ENCODE data around the gene SLC4A5. TPM values are rescaled to one million over a fixed set of nuclear protein-coding genes. Genes with fewer than 3 reads are reported as not detected.
"Not testable (repeated sequence)": the region's sequence is repeated elsewhere in the genome, so short reads cannot be mapped to it uniquely, and the experiment has no call there.

SLC4A5 gene
- total RNA-seq, 2 donors from 2014 or later: 0.89 to 1.6 TPM

GRCh38 chr2:74372674-74373073 is 29.5 kb upstream of the SLC4A5 start:
- ATAC-seq: no peak
- H3K36me3 Mint-ChIP-seq: peaks cover 0 to 6% of the 10 kb centered on the region in 2 donors

GRCh38 chr2:74371421-74371820 is 28.2 kb upstream of the SLC4A5 start:
- no peak for DNase-seq (ENCODE audit: low spot score in 2 of 2)
- no peaks in the 10 kb centered on the region for H3K9me3 Mint-ChIP-seq
- H3K36me3 Mint-ChIP-seq: peaks cover 0 to 6% of the 10 kb centered on the region in 2 donors
- no peak for ATAC-seq
- H3K27ac Mint-ChIP-seq: no peak overlapping the region

More at GRCh38 chr2:74372674-74373073, 29.5 kb upstream of the SLC4A5 start:
- no peaks in the 10 kb centered on the region for H3K9me3 Mint-ChIP-seq
- no peak for DNase-seq (ENCODE audit: low spot score in 2 of 2)
- peak overlapping the region in 1 of 2 donors; percentile 57 for H3K27ac Mint-ChIP-seq

GRCh38 chr2:74369976-74370375 is 26.8 kb upstream of the SLC4A5 start:
- no peaks in the 10 kb centered on the region for H3K9me3 Mint-ChIP-seq
- ATAC-seq: no peak
- no peak for DNase-seq (ENCODE audit: low spot score in 2 of 2)
- H3K36me3 Mint-ChIP-seq: peaks cover 0 to 6% of the 10 kb centered on the region in 2 donors
- H3K27ac Mint-ChIP-seq: no peak overlapping the region

GRCh38 chr2:74368499-74368898 is 25.3 kb upstream of the SLC4A5 start:
- DNase-seq (ENCODE audit: low spot score in 2 of 2) (no peak), ATAC-seq (no peak)
- Mint-ChIP-seq H3K27ac (no peak overlapping the region), H3K9me3 (no peaks in the 10 kb centered on the region), H3K36me3 (peaks cover 0 to 6% of the 10 kb centered on the region in 2 donors)

GRCh38 chr2:74367789-74368188 is 24.6 kb upstream of the SLC4A5 start:
- no peak overlapping the region for H3K27ac Mint-ChIP-seq
- DNase-seq (ENCODE audit: low spot score in 2 of 2) (no peak), ATAC-seq (no peak)
- peaks cover 0 to 6% of the 10 kb centered on the region in 2 donors for H3K36me3 Mint-ChIP-seq
- no peaks in the 10 kb centered on the region for H3K9me3 Mint-ChIP-seq

GRCh38 chr2:74366036-74366435 is 22.8 kb upstream of the SLC4A5 start:
- DNase-seq (ENCODE audit: low spot score in 2 of 2) (no peak), ATAC-seq (no peak)
- no peaks in the 10 kb centered on the region for H3K9me3 Mint-ChIP-seq
- H3K27ac Mint-ChIP-seq: peak overlapping the region in 1 of 2 donors; percentile 62
- H3K36me3 Mint-ChIP-seq: peaks cover 0 to 4% of the 10 kb centered on the region in 2 donors

GRCh38 chr2:74364533-74365505 is 21.6 kb upstream of the SLC4A5 start:
- Mint-ChIP-seq H3K27ac (peak overlapping the region in 1 of 2 donors; percentile 93), H3K36me3 (no peaks in the 10 kb centered on the region)
- peak in 1 of 2 donors; percentile 24 for ATAC-seq

GRCh38 chr2:74361327-74361726 is 18.1 kb upstream of the SLC4A5 start:
- ATAC-seq: no peak
- no peak overlapping the region for H3K27ac Mint-ChIP-seq
- H3K36me3 Mint-ChIP-seq: no peaks in the 10 kb centered on the region
- no peaks in the 10 kb centered on the region for H3K9me3 Mint-ChIP-seq
- DNase-seq (ENCODE audit: low spot score in 2 of 2): no peak

More at GRCh38 chr2:74364533-74365505, 21.6 kb upstream of the SLC4A5 start:
- no peak for DNase-seq (ENCODE audit: low spot score in 2 of 2)
- no peaks in the 10 kb centered on the region for H3K9me3 Mint-ChIP-seq

GRCh38 chr2:74357627-74358026 is 14.4 kb upstream of the SLC4A5 start:
- ATAC-seq: no peak
- peak overlapping the region in 1 of 2 donors; percentile 62 for H3K27ac Mint-ChIP-seq
- H3K36me3 Mint-ChIP-seq: no peaks in the 10 kb centered on the region
- no peak for DNase-seq (ENCODE audit: low spot score in 2 of 2)
- no peaks in the 10 kb centered on the region for H3K9me3 Mint-ChIP-seq

- no peak overlapping the region for H3K27ac Mint-ChIP-seq
- DNase-seq (ENCODE audit: low spot score in 2 of 2) (no peak), ATAC-seq (no peak)
- no peaks in the 10 kb centered on the region for H3K9me3 Mint-ChIP-seq
- H3K36me3 Mint-ChIP-seq: no peaks in the 10 kb centered on the region
Observed at GRCh38 chr2:74349889-74350288, 6.7 kb upstream of the SLC4A5 start.

GRCh38 chr2:74347742-74348141 is 4.5 kb upstream of the SLC4A5 start:
- DNase-seq (ENCODE audit: low spot score in 2 of 2): no peak
- no peaks in the 10 kb centered on the region for H3K36me3 Mint-ChIP-seq
- H3K9me3 Mint-ChIP-seq: no peaks in the 10 kb centered on the region
- no peak for ATAC-seq
- peak overlapping the region in 1 of 2 donors; percentile 4 for H3K27ac Mint-ChIP-seq

- no peaks in the 10 kb centered on the region for H3K9me3 Mint-ChIP-seq
- ATAC-seq (no peak), DNase-seq (ENCODE audit: low spot score in 2 of 2) (no peak)
- no peaks in the 10 kb centered on the region for H3K36me3 Mint-ChIP-seq
- peak overlapping the region in 1 of 2 donors; percentile 4 for H3K27ac Mint-ChIP-seq
Observed at GRCh38 chr2:74347303-74347702, 4.1 kb upstream of the SLC4A5 start.

GRCh38 chr2:74345272-74345943 is 2.2 kb upstream of the SLC4A5 start:
- no peaks in the 10 kb centered on the region for H3K36me3 Mint-ChIP-seq
- DNase-seq (ENCODE audit: low spot score in 2 of 2) (no peak), ATAC-seq (no peak)
- no peaks in the 10 kb centered on the region for H3K9me3 Mint-ChIP-seq
- H3K27ac Mint-ChIP-seq: no peak overlapping the region

- H3K36me3 Mint-ChIP-seq; ATAC-seq; H3K9me3 Mint-ChIP-seq; DNase-seq (ENCODE audit: low spot score in 2 of 2): not testable (repeated sequence)
- H3K27ac Mint-ChIP-seq: peak overlapping the region in 1 of 2 donors; percentile 60
Observed at GRCh38 chr2:74336227-74336626, 7.0 kb downstream of the SLC4A5 start.

- DNase-seq (ENCODE audit: low spot score in 2 of 2) (peak; percentile 76 to 80), ATAC-seq (peak; percentile 76 to 89)
- Mint-ChIP-seq H3K36me3 (no peaks in the 10 kb centered on the region), H3K9me3 (no peaks in the 10 kb centered on the region), H3K27ac (no peak overlapping the region)
Observed at GRCh38 chr2:74334931-74335333, 8.3 kb downstream of the SLC4A5 start.

GRCh38 chr2:74333896-74334586 is 9.2 kb downstream of the SLC4A5 start:
- DNase-seq (ENCODE audit: low spot score in 2 of 2): no peak
- Mint-ChIP-seq H3K27ac (no peak overlapping the region), H3K36me3 (no peaks in the 10 kb centered on the region), H3K9me3 (no peaks in the 10 kb centered on the region)
- no peak for ATAC-seq

- DNase-seq (ENCODE audit: low spot score in 2 of 2): no peak
- H3K27ac Mint-ChIP-seq: no peak overlapping the region
- ATAC-seq: peak in 1 of 2 donors; percentile 50
Observed at GRCh38 chr2:74333175-74333574, 10.0 kb downstream of the SLC4A5 start.

More at GRCh38 chr2:74333175-74333574, 10.0 kb downstream of the SLC4A5 start:
- Mint-ChIP-seq H3K36me3 (no peaks in the 10 kb centered on the region), H3K9me3 (no peaks in the 10 kb centered on the region)
